Forelimb muscle (tissue), 1 donor: Measurements from ENCODE around the gene CDH10. TPM values are rescaled to one million over a fixed set of nuclear protein-coding genes. Genes with fewer than 3 reads are reported as not detected.

Source experiments
- DNase-seq: peaks from one replicate; pipeline ENCODE4 v3.0.0-alpha.2; 2013; ENCODE audit warnings: low read depth
- polyA plus RNA-seq: library from polyadenylated mRNA; unstranded; fragments of 120-200 nt; gene quantifications from one replicate; pipeline ENCODE4 v1.2.1, GENCODE V29; 2013; ENCODE audit not compliant: insufficient read length

CDH10 gene
- polyA plus RNA-seq, 1 donor = 0.29 TPM

DNA sequence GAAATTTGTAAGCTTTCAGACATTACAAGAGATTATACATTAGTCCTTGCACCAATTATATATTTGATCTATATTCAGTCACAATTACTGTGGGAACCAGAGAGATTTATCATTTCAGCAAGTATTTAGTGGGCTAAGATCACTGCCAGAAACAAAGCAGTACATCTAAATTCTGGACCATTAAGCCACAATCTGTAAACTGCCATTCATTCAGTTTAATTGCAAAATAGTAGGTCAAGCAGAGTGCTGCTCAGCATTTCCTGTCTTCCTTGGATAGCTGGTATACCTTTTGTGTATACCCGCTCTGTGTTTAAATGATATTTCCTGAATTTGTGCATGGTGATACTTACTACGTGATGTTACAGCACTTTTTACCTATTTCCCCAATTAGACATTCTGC, 42.6 kb downstream of the CDH10 start:
- no peak for DNase-seq

GRCh38 chr5:24598956-24599355, 45.8 kb downstream of the CDH10 start:
- no peak for DNase-seq

GRCh38 chr5:24595329-24595728, 49.4 kb downstream of the CDH10 start:
- DNase-seq = no peak

DNA sequence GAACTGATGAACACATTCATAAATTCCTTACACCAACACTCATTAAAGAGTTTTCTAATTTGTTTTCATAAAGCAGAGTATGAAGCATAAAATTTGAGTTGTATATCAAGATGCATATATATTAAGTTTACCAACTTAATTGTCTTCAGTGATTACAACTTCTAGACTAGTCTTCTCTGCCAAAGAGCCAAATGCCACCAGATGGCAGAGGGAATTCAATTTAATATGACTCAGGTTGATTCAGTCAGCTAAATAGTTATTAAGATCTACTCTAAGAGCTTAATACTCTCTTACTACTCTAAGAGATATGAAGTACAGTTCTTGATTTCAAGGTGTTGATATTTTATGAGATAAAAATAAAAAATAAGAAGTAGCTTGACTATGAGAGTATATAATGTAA, 53.4 kb downstream of the CDH10 start:
- DNase-seq = no peak

GRCh38 chr5:24589566-24589965, 55.2 kb downstream of the CDH10 start:
- no peak for DNase-seq

- DNase-seq = no peak
Observed at GRCh38 chr5:24585751-24586150, 59.0 kb downstream of the CDH10 start.

DNA sequence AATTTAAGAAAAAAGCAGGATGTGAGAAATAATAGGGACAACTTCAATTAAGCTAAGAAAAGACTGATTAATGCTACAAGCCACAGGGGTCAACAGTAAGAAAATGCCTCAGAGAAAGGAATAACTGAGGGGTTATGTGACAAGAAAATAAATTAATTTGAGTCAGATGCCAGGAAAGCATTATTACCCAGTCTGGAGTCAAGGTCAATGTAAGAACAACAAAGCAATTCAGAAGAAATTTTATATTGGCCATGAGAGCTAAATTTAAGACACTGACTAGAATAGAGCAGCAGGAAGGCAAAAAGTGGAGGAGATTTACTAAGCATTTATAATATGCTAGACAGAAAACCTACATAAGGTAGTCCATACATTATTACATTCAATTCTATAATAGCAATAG, 73.5 kb downstream of the CDH10 start:
- DNase-seq = no peak

- DNase-seq = no peak
Observed at GRCh38 chr5:24566933-24567332, 77.8 kb downstream of the CDH10 start.

- no peak for DNase-seq
Observed at GRCh38 chr5:24555229-24555628, 89.5 kb downstream of the CDH10 start.

DNA sequence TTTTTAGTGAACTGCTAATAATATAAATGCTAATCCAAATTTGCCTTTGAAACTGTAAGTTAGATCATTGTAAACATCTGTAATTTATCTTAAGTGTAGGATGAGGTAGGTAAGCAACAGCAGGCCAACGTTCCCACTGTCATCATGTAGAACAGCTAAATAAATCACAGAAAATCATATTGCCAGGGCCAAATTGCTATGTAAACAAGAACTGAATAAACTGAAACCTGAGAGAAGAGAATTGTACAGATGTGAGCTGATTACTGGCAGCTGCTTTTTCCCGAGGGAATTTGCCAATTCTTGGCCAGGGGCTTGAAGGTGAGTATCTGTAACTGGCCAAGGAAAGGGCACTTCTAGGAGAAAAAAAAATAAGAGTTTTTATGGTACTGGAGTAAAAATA, 97.6 kb downstream of the CDH10 start:
- no peak for DNase-seq

DNA sequence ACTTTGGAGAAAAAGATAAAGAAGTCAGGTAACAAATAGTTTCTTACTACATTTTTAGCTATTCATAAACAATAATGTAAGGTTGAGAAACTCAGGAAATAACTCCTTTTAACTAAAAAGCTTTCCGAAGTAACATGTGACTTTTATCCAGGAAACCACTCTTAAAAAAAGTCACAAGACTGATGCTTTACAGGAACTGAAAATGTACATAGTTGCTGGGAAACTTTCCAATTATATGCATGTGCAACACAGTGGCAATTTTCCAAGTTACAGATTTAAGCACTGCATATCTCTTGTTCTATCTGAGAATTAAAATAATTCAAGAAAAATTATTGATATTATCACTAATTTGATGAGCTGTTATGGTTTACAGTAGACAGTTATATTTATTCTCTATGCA, 105.2 kb downstream of the CDH10 start:
- no peak for DNase-seq

DNA sequence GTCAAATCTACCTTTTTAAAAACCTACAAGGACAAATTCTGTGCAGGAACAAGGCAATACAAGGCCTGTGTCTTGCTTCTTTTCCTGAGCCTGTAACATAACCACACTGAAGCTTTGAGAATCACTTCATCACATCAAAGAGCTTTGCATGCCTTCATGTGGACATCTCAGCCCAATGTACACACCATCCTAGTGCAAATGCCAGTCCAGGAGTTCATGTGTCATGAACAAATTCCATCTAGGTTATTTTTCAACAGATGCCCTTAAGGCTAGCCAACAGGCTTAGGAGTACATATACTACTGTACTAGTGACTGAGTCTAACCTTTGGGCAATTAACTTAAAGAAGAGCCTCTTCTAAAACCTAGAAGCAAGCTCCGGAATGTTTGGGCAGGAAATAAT, 106.4 kb downstream of the CDH10 start:
- DNase-seq = no peak

DNA sequence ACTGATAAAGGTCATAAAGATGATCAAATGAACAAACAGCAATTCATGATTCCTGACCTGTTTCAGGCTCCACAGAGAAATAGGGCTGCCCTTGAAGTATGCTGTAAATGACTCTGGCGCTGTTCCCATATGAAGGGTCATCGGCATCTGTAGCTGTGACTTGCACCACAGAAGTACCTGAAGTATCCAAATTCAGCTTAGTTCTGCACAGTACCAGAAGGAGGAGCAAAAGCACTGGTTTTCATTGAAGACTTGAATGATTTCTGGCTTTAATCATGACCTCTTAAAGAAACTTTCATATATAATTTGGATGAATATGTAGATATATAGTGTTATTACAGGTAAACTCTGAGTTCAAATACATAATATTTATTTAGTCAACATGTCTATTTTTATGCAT, 109.1 kb downstream of the CDH10 start:
- DNase-seq = no peak

- no peak for DNase-seq
Observed at GRCh38 chr5:24530906-24531305, 113.9 kb downstream of the CDH10 start.

DNA sequence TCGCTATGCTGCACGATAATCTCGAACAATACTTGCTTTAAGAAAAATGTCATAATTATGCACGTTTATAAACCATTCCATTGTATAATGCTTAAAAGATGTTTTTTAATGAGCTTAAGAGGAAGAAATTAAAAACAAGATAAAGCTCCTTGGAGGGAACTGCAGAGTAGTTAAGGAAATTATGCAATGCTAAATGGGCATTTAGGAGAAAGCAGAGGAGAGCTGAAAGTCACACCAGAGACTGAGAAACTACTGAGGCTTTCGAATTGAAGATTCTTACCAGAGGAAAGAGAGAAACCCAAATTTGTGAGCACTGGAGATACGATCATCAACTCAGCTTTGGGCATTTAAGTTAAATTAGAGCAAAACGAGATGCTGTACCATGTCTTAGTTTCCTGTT, 119.4 kb downstream of the CDH10 start:
- no peak for DNase-seq

DNA sequence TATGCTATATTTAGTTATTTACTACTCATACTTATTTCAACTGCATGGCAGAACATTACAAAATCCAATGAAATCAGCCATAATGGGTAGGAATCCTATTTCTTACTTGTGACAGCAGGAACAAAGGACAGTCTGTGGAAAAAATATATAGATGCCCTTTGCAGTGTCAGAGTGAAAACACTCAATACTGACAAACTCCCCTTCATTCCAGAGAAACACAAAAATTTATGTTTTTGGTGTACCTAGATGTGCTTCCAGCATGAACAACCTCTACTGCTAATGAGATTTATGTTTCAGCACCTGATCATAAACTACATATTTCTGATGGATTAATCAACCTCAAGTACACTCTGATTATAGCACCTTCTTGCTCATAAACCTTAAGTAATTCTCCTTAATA, 132.4 kb downstream of the CDH10 start:
- no peak for DNase-seq

GRCh38 chr5:24510523-24510988, 134.2 kb downstream of the CDH10 start:
- DNase-seq = no peak

DNA sequence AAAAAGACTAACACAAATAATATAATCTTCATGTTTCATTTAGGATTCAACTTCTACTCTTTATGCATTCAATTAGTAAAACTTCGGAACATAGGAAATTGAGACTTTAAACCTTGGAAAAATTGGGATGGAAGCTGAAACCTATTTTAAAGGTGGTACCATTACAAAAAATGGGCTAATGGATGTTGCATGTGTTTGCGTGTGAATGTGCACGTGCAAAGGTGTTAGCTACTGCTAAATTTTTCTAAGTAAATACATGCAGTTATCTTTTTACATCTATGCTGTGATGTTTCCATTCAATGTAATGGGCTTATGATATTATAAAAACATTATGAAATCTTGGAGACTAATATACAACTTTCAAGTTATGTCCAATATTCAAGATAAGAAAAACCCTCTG, 134.8 kb downstream of the CDH10 start:
- DNase-seq = no peak

GRCh38 chr5:24505258-24505657, 139.5 kb downstream of the CDH10 start:
- no peak for DNase-seq

DNA sequence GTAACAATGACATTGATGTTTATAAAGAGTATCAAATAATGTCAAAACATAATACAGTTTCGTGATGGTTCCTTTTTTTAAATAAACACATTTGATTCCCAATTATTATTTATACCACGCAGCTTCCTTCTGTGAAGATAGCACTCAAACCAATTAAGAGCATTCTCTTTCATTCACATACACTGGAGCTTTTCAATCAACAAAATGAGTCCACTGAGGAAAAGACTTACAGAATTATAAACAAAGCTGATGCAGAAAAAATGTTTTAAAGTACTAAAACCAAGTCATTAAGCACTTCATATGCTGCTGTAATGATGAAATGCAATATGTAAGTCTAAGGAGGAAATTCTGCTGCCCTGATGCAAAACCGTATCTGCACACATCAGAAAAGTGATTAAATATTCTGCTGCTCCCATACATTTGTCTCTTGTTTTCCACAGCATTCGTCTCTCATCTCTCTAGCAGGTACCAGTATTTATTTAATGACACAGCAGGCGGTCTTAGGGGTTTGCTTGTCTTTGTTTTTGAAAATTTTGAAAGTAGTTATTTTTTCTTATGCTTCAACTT, 147.1 kb downstream of the CDH10 start:
- no peak for DNase-seq

GRCh38 chr5:24497145-24497544, 147.6 kb downstream of the CDH10 start:
- no peak for DNase-seq

GRCh38 chr5:24496268-24496667, 148.5 kb downstream of the CDH10 start:
- DNase-seq = no peak

GRCh38 chr5:24492229-24492628, 152.5 kb downstream of the CDH10 start:
- no peak for DNase-seq

- DNase-seq = no peak
Observed at GRCh38 chr5:24491490-24491889, 153.3 kb downstream of the CDH10 start.
